Endothelial cell of umbilical vein (primary cell): ENCODE measurements around the gene PPFIBP2. TPM values are rescaled to one million over a fixed set of nuclear protein-coding genes. Genes with fewer than 3 reads are reported as not detected.

ENCODE experiments used
- BruUV-seq: library from RNA; stranded (reverse); fragments of 400-500 nt; replicated peaks from 2 replicates; lab custom pipeline; 2021; lab: Mats Ljungman, UMichigan
- CTCF ChIA-PET: fragments of 300-600, 350-600 bp; sonication (Branson Sonifier 250); formaldehyde crosslinking; loops from one replicate; lab custom pipeline; 2021; ENCODE audit warnings: antibody characterized with exemption, inconsistent platforms; lab: Charles Lee
- POLR2A ChIA-PET: fragments of 300-600, 350-600 bp; sonication (Branson Sonifier 250); formaldehyde crosslinking; loops from one replicate; lab custom pipeline; 2021; ENCODE audit warnings: antibody characterized with exemption, inconsistent platforms; lab: Charles Lee
- DNase-seq: peaks from one replicate; pipeline ENCODE4 v3.0.0-alpha.2; 2011; ENCODE audit warnings: low read depth, low spot score
- FAIRE-seq: peaks from 2 replicates; lab custom pipeline; 2011; peaks lifted over from hg19 to GRCh38; lab: Jason Lieb, UNC
- H2AFZ ChIP-seq: 2 replicates; pipeline ENCODE4 v1.6.0; 2012; ENCODE audit warnings: low read depth, low read length, control low read depth, inconsistent platforms
- H3K27ac ChIP-seq: 2 replicates; pipeline ENCODE4 v1.5.1; 2011; ENCODE audit warnings: low read depth, mild to moderate bottlenecking, control low read depth, low read length, moderate library complexity; ENCODE audit not compliant: insufficient read depth
- H3K27me3 ChIP-seq, 2 experiments: 2 replicates each; pipeline versions ENCODE4 v1.6.0 to v1.6.1; 2011; ENCODE audit warnings: low read length in 2 of 2, mixed read lengths in 1 of 2; ENCODE audit not compliant: control insufficient read depth in 2 of 2, insufficient read depth in 2 of 2
- H3K36me3 ChIP-seq, 2 experiments: 2 replicates in 1 of 2; 3 replicates in 1 of 2; pipeline ENCODE4 v1.5.1; 2011; ENCODE audit warnings: low read length in 2 of 2, mild to moderate bottlenecking in 1 of 2, moderate library complexity in 1 of 2; ENCODE audit not compliant: control insufficient read depth in 2 of 2, insufficient read depth in 2 of 2; ENCODE audit errors: extremely low read depth in 1 of 2
- H3K4me1 ChIP-seq: 3 replicates; pipeline ENCODE4 v1.5.1; 2011; ENCODE audit warnings: mild to moderate bottlenecking, low read length; ENCODE audit not compliant: control insufficient read depth, insufficient read depth; ENCODE audit errors: extremely low read depth
- H3K4me2 ChIP-seq: 2 replicates; pipeline ENCODE4 v1.6.1; 2011; ENCODE audit warnings: low read length, control low read depth, mixed read lengths; ENCODE audit not compliant: insufficient read depth
- H3K4me3 ChIP-seq, 3 experiments: fragments of 200-600 bp in 1 of 3; sonication (generic), shearing (Covaris generic) in 1 of 3; replicated peaks in 1 of 3; 2 replicates each; pipeline ENCODE4 v1.5.1; 2011 to 2016; ENCODE audit warnings: control low read depth in 3 of 3, low read length in 3 of 3, mild to moderate bottlenecking in 2 of 3, inconsistent platforms in 1 of 3, low read depth in 1 of 3, moderate library complexity in 1 of 3; ENCODE audit not compliant: insufficient read depth in 1 of 3
- H3K79me2 ChIP-seq: 2 replicates; pipeline ENCODE4 v1.6.0; 2012; ENCODE audit warnings: low read length, inconsistent platforms; ENCODE audit not compliant: control insufficient read depth, insufficient read depth
- H3K9ac ChIP-seq: replicated peaks from 2 replicates; pipeline ENCODE3; 2011; ENCODE audit warnings: low read length, control low read depth; ENCODE audit not compliant: insufficient read depth; ENCODE audit errors: extremely low read depth
- H3K9me1 ChIP-seq: replicated peaks from 3 replicates; pipeline ENCODE4 v1.6.0; 2011; ENCODE audit warnings: mild to moderate bottlenecking, low read length; ENCODE audit not compliant: control insufficient read depth, insufficient read depth; ENCODE audit errors: extremely low read depth
- H3K9me3 ChIP-seq: replicated peaks from 2 replicates; pipeline ENCODE4 v1.5.1; 2012; ENCODE audit warnings: low read length, inconsistent platforms; ENCODE audit not compliant: control insufficient read depth, insufficient read depth
- H4K20me1 ChIP-seq: replicated peaks from 2 replicates; pipeline ENCODE3; 2011; ENCODE audit warnings: mild to moderate bottlenecking, low read length; ENCODE audit not compliant: control insufficient read depth, insufficient read depth; ENCODE audit errors: extremely low read depth
- CTCF ChIP-seq, 2 donors: IDR thresholded peaks; 1 replicate in 1 of 2; 2 replicates in 1 of 2; pipeline ENCODE4 v1.5.1; 2011; ENCODE audit warnings: low read length in 2 of 2, mild to moderate bottlenecking in 2 of 2, moderate library complexity in 2 of 2, control low read depth in 1 of 2, inconsistent platforms in 1 of 2, low read depth in 1 of 2; ENCODE audit not compliant: insufficient read depth in 1 of 2; ENCODE audit errors: extremely low read depth in 1 of 2
- EZH2 ChIP-seq: IDR thresholded peaks from 2 replicates; pipeline ENCODE4 v1.6.1; 2012; ENCODE audit warnings: borderline replicate concordance, low read depth, mild to moderate bottlenecking, moderate library complexity, low read length, inconsistent platforms; ENCODE audit not compliant: severe bottlenecking
- FOS ChIP-seq: IDR thresholded peaks from 2 replicates; pipeline ENCODE4 v1.6.1; 2011; ENCODE audit warnings: mild to moderate bottlenecking, low read length, moderate library complexity, borderline replicate concordance; ENCODE audit not compliant: insufficient read depth
- GATA2 ChIP-seq: IDR thresholded peaks from 2 replicates; pipeline ENCODE4 v1.7.0; 2011; ENCODE audit warnings: low read depth, mild to moderate bottlenecking, moderate library complexity, mixed read lengths, low read length; ENCODE audit not compliant: insufficient read length, insufficient read depth
- JUN ChIP-seq: IDR thresholded peaks from 2 replicates; pipeline ENCODE4 v1.6.1; 2011; ENCODE audit warnings: borderline replicate concordance, low read depth; ENCODE audit not compliant: insufficient read length, insufficient read depth
- MAX ChIP-seq: IDR thresholded peaks from 2 replicates; pipeline ENCODE4 v1.6.1; 2011; ENCODE audit not compliant: insufficient read depth, insufficient read length
- MYC ChIP-seq: IDR thresholded peaks from one replicate; pipeline ENCODE4 v1.6.1; 2011; ENCODE audit warnings: mild to moderate bottlenecking, low read depth, low read length
- POLR2A ChIP-seq: IDR thresholded peaks from 2 replicates; pipeline ENCODE4 v1.6.1; 2012; ENCODE audit warnings: low read depth, mild to moderate bottlenecking, control low read depth, low read length
- POLR2AphosphoS5 ChIP-seq: IDR thresholded peaks from 2 replicates; pipeline ENCODE4 v1.6.1; 2012; ENCODE audit warnings: low read depth, mild to moderate bottlenecking, control low read depth, low read length, moderate library complexity; ENCODE audit not compliant: insufficient read depth
- dilution Hi-C: fragments of 300-500 bp; cut with MboI; formaldehyde crosslinking; loops from one replicate; pipeline ENCODE4 v1.15.0; 2019; ENCODE audit warnings: low sequenced_read_pairs; ENCODE audit not compliant: extremely low pct_ligation_motif_present
- intact Hi-C: fragments of 100-400 bp; cut with micrococcal nuclease; formaldehyde crosslinking; loops from one replicate; pipeline ENCODE4 v1.10.0; 2022
- polyA plus RNA-seq, 4 experiments: library from polyadenylated mRNA; depleted of rRNA in 3 of 4; stranded (reverse) in 3 of 4; unstranded in 1 of 4; fragments of >200 nt; gene quantifications; 2 replicates each; pipeline versions ENCODE4 v1.2.1 to v1.2.3, GENCODE V29; 2011 to 2012; ENCODE audit warnings: missing spikeins in 1 of 4
- total RNA-seq: library from RNA; stranded (reverse); gene quantifications from 2 replicates; pipeline ENCODE4 v1.2.3, GENCODE V29; 2021

PPFIBP2 gene
- total and polyA plus RNA-seq, 2 donors (not counting 3 experiments of a cell fraction or from before 2014, with no cell fraction given), result 1.3 to 4.0 TPM

GRCh38 chr11:7609015-7609414 lies 95.2 kb downstream of the PPFIBP2 start:
- Histone ChIP-seq H3K36me3 (no peaks in the 10 kb centered on the region), H2AFZ (no peak overlapping the region), H3K27me3 (no peaks in the 10 kb centered on the region), H4K20me1 (no peaks in the 10 kb centered on the region), H3K4me1 (peaks cover 22% of the 10 kb centered on the region), H3K4me2 (no peak overlapping the region), H3K9me3 (no peaks in the 10 kb centered on the region), H3K4me3 (no peak overlapping the region), H3K9me1 (no peaks in the 10 kb centered on the region), H3K79me2 (no peaks in the 10 kb centered on the region), H3K9ac (no peak overlapping the region), H3K27ac (no peak overlapping the region)
- FAIRE-seq (no peak), DNase-seq (no peak)
- intact Hi-C loops (loop anchor here (5.0 to 10.0 kb wide), 2 partner anchors 378 to 1284 kb away; partner anchors contain the start of genes CAVIN3 and EIF3F), dilution Hi-C loops (no loop called here)
- BruUV-seq, result no TSS peak
- TF ChIP-seq MAX (no peak), MYC (no peak), EZH2 (no peak), POLR2A (no peak), FOS (no peak), JUN (no peak), CTCF (IDR thresholded peaks at IDR 0.05; ENCODE audit: extremely low read depth in 1 of 2, insufficient read depth in 1 of 2, low read depth in 1 of 2, low read length in 2 of 2) (no peak), GATA2 (no peak), POLR2AphosphoS5 (no peak)
- POLR2A ChIA-PET, result no interaction called here
- CTCF ChIA-PET, result no interaction called here
